ENCODE data around the gene MUC22. TPM values are rescaled to one million over a fixed set of nuclear protein-coding genes. Genes with fewer than 3 reads are reported as not detected.

The MUC22 gene
- total and polyA plus RNA-seq, 10 of the 15 experiments (the other 5 are each of a cell fraction or from before 2014, with no cell fraction given) = under 0.01 to 0.09 (median 0.04) TPM; not detected in 4

DNA sequence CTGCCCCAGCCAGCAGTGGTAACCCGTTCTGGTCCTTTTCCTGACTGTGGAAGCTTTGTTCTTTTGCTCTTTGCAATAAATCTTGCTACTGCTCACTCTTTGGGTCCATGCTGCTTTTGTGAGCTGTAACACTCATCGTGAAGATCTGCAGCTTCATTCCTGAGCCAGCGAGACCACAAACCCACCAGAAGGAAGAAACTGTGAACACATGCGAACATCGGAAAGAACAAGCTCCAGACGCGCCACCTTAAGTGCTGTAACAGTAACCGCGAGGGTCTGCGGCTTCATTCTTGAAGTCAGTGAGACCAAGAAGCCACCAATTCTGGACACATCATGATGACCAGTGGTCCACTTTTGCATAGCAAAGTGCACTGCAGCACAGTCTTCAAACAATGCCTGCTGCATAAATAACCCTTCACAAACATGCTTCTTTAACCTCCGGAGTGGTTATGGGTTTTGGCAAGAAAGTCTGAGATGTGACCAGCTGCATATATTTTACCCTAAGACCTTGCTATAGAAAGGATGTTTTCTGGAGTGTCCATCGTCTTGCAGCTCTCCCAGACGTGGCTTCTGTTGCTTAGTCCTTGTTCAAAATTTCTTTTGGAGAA is 8.9 kb upstream of the MUC22 start (continued):
- TF ChIP-seq, protein P1, sequence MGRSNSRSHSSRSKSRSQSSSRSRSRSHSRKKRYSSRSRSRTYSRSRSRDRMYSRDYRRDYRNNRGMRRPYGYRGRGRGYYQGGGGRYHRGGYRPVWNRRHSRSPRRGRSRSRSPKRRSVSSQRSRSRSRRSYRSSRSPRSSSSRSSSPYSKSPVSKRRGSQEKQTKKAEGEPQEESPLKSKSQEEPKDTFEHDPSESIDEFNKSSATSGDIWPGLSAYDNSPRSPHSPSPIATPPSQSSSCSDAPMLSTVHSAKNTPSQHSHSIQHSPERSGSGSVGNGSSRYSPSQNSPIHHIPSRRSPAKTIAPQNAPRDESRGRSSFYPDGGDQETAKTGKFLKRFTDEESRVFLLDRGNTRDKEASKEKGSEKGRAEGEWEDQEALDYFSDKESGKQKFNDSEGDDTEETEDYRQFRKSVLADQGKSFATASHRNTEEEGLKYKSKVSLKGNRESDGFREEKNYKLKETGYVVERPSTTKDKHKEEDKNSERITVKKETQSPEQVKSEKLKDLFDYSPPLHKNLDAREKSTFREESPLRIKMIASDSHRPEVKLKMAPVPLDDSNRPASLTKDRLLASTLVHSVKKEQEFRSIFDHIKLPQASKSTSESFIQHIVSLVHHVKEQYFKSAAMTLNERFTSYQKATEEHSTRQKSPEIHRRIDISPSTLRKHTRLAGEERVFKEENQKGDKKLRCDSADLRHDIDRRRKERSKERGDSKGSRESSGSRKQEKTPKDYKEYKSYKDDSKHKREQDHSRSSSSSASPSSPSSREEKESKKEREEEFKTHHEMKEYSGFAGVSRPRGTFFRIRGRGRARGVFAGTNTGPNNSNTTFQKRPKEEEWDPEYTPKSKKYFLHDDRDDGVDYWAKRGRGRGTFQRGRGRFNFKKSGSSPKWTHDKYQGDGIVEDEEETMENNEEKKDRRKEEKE (IDR thresholded peaks at IDR 0.05) = no peak
- TF ChIP-seq RCOR1 (conservative IDR thresholded peaks at IDR 0.05; ENCODE audit: low read depth, low read length) (no peak), SMAD1 (IDR thresholded peaks at IDR 0.05; ENCODE audit: low read depth, partially characterized antibody) (no peak), HDAC6 (IDR thresholded peaks at IDR 0.05; ENCODE audit: unreplicated experiment) (no peak), KDM1A (IDR thresholded peaks at IDR 0.05; ENCODE audit: borderline replicate concordance) (no peak), HCFC1 (IDR thresholded peaks at IDR 0.05; ENCODE audit: low read length) (no peak)

DNA sequence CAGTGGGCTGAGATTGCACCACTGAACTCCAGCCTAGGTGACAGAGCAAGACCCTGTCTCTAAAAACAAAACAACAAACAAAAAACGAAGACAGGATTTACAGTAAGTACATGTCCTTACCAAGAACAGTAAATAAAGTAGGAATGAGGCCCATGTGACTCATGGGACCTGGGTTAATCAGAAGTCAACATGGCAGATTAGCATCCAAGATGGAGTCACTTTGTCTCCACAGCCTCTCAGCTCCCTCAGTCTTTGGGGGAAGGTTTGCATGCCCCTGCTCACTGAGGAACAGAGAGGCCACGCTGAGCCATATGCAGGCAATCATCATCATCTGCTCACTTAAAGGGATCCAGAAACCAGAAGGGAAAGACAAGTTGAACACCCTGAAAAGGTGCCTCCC is 7.8 kb upstream of the MUC22 start:
- Histone ChIP-seq H3K79me2 (ENCODE audit: control insufficient read depth, insufficient read depth, low read length) (no peaks in the 10 kb centered on the region), H3K27me3 (replicated peaks in 1 of 2; ENCODE audit: control insufficient read depth in 2 of 2, insufficient read depth in 2 of 2, low read length in 1 of 2) (no peaks in the 10 kb centered on the region), H3K4me3 (no peak overlapping the region), H3K36me3 (ENCODE audit: control insufficient read depth in 2 of 2, insufficient read depth in 2 of 2, low read length in 1 of 2) (no peaks in the 10 kb centered on the region), H3K4me2 (ENCODE audit: control insufficient read depth, insufficient read depth) (no peak overlapping the region), H3K27ac (ENCODE audit: control insufficient read depth, insufficient read depth) (no peak overlapping the region), H3K9me3 (replicated peaks; ENCODE audit: control insufficient read depth, insufficient read depth, low read length) (no peaks in the 10 kb centered on the region; the same call in 2 of the 3 replicates), H3K4me1 (ENCODE audit: control insufficient read depth, insufficient read depth, low read length) (peaks cover 16% of the 10 kb centered on the region), H3K9ac (ENCODE audit: control insufficient read depth, insufficient read depth, low read length) (no peak overlapping the region), H4K20me1 (ENCODE audit: control insufficient read depth, insufficient read depth) (no peaks in the 10 kb centered on the region), H2AFZ (ENCODE audit: control insufficient read depth, low read depth, low read length) (no peak overlapping the region)
- ATAC-seq (no peak), FAIRE-seq (no peak), DNase-seq (ENCODE audit: low read depth, low spot score) (no peak)
- in situ Hi-C loops (cut with MboI) = no loop called here
- ChIA-PET RAD21 (ENCODE audit: unreplicated experiment) (no interaction called here), CTCF (no interaction called here), POLR2A (interaction anchor here (0.6 kb wide), 1 partner anchor 12 kb away, joined by 3 read pairs; no protein-coding TSS in a partner anchor), SMC1A (ENCODE audit: uncharacterized antibody, unreplicated experiment) (no interaction called here)
- intact Hi-C loops (cut with micrococcal nuclease; ENCODE audit: unreplicated experiment) = no loop called here
- no TSS peak for BruUV-seq (replicated peaks)
- WGBS (ENCODE audit: insufficient coverage, insufficient replicate concordance, low lambda C conversion rate, missing lambda C conversion rate) = 50% methylated on average over 2 of the region's 2 CpGs
- TF ChIP-seq, protein P2, sequence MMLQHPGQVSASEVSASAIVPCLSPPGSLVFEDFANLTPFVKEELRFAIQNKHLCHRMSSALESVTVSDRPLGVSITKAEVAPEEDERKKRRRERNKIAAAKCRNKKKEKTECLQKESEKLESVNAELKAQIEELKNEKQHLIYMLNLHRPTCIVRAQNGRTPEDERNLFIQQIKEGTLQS (IDR thresholded peaks at IDR 0.05; ENCODE audit: borderline replicate concordance, extremely low read depth, low read depth, low read length) = no peak
- TF ChIP-seq, protein P3, sequence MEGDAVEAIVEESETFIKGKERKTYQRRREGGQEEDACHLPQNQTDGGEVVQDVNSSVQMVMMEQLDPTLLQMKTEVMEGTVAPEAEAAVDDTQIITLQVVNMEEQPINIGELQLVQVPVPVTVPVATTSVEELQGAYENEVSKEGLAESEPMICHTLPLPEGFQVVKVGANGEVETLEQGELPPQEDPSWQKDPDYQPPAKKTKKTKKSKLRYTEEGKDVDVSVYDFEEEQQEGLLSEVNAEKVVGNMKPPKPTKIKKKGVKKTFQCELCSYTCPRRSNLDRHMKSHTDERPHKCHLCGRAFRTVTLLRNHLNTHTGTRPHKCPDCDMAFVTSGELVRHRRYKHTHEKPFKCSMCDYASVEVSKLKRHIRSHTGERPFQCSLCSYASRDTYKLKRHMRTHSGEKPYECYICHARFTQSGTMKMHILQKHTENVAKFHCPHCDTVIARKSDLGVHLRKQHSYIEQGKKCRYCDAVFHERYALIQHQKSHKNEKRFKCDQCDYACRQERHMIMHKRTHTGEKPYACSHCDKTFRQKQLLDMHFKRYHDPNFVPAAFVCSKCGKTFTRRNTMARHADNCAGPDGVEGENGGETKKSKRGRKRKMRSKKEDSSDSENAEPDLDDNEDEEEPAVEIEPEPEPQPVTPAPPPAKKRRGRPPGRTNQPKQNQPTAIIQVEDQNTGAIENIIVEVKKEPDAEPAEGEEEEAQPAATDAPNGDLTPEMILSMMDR (IDR thresholded peaks at IDR 0.05 in 2 of 3, conservative IDR thresholded peaks at IDR 0.05 in 1 of 3; ENCODE audit: control insufficient read depth in 2 of 3, extremely low read depth in 1 of 3, insufficient read depth in 1 of 3, low read depth in 3 of 3, low read length in 3 of 3) = no peak
- no peak for TF ChIP-seq HDAC6 (IDR thresholded peaks at IDR 0.05; ENCODE audit: unreplicated experiment)
- TF ChIP-seq, protein P1 (IDR thresholded peaks at IDR 0.05) = no peak
- no peak for TF ChIP-seq TCF12 (IDR thresholded peaks at IDR 0.05; ENCODE audit: low read depth, low read length)
- no peak for TF ChIP-seq NR2C1 (IDR thresholded peaks at IDR 0.05)

Data from GM12878 (cell line).